Stomach (tissue), 9 donors: Measurements from ENCODE around the gene ATP9A. TPM values are rescaled to one million over a fixed set of nuclear protein-coding genes. Genes with fewer than 3 reads are reported as not detected.

Experiments
- DNase-seq, 2 donors: peaks; one replicate each; pipeline versions ENCODE4 v3.0.0 to v3.0.0-alpha.2; 2013 to 2019
- H3K27ac ChIP-seq, 5 donors: fragments of 200-600 bp in 4 of 5; sonication (generic) in 4 of 5; one replicate each; pipeline ENCODE4 v1.5.1; 2013 to 2019; ENCODE audit warnings: mild to moderate bottlenecking in 1 of 5, moderate library complexity in 1 of 5
- H3K27me3 ChIP-seq, 3 donors: fragments of 200-600 bp; sonication (generic); one replicate each; pipeline ENCODE4 v1.5.1; 2017 to 2019; ENCODE audit warnings: mixed run types in 1 of 3
- H3K36me3 ChIP-seq, 4 donors: fragments of 200-600 bp; sonication (generic); 1 replicate in 3 of 4; 2 replicates in 1 of 4; pipeline ENCODE4 v1.5.1; 2016 to 2019
- H3K4me1 ChIP-seq, 4 donors: fragments of 200-600 bp; sonication (generic); one replicate each; pipeline ENCODE4 v1.5.1; 2016 to 2019
- H3K4me3 ChIP-seq, 4 donors: fragments of 200-600 bp; sonication (generic) in 3 of 4; one replicate each; pipeline ENCODE4 v1.5.1; 2016 to 2019; ENCODE audit warnings: mild to moderate bottlenecking in 1 of 4
- H3K9me3 ChIP-seq, 4 donors: fragments of 200-600 bp; sonication (generic); one replicate each; pipeline ENCODE4 v1.5.1; 2016 to 2019
- CTCF ChIP-seq, 7 experiments: fragments of 450-650 bp in 4 of 7; fragments of 200-600 bp in 3 of 7; sonication (generic) in 3 of 7; IDR thresholded peaks; one replicate each; pipeline ENCODE4 v1.5.1; 2016 to 2019; ENCODE audit warnings: antibody characterized with exemption in 7 of 7, control low read depth in 2 of 7, mild to moderate bottlenecking in 1 of 7
- EP300 ChIP-seq: sonication (generic); formaldehyde crosslinking; IDR thresholded peaks from one replicate; pipeline ENCODE4 v1.6.1; 2017; ENCODE audit warnings: antibody characterized with exemption
- POLR2A ChIP-seq, 4 donors: fragments of 450-650 bp; IDR thresholded peaks; one replicate each; pipeline ENCODE4 v1.6.1; 2016; ENCODE audit warnings: antibody characterized with exemption in 4 of 4, control low read depth in 2 of 4, mild to moderate bottlenecking in 1 of 4, moderate library complexity in 1 of 4
- POLR2AphosphoS5 ChIP-seq, 3 donors: sonication (generic); formaldehyde crosslinking; IDR thresholded peaks; one replicate each; pipeline ENCODE4 v1.6.1; 2016; ENCODE audit warnings: antibody characterized with exemption in 3 of 3
- WGBS, 5 donors: extraction: QIAGEN DNeasy Blood & Tissue Kit in 3 of 5; methylation state at CpG; one replicate each; pipeline versions ENCODE4 v1.1.5 to v1.1.7; 2013 to 2018; 5-methylcytosine and 5-hydroxymethylcytosine counted together
- intact Hi-C: fragments of 100-400 bp; cut with DNase I; formaldehyde crosslinking; loops from one replicate; pipeline ENCODE4 v1.15.1; 2023; ENCODE audit warnings: low total_unique reads
- polyA plus RNA-seq, 3 donors: library from polyadenylated mRNA; stranded (reverse); fragments of 200-250 nt; gene quantifications; one replicate each; pipeline ENCODE4 v1.2.3, GENCODE V29; 2013
- total RNA-seq, 5 donors: library from RNA; depleted of rRNA; stranded (reverse); fragments of >200 nt; gene quantifications; one replicate each; pipeline versions ENCODE4 v1.1.0 to v1.2.3, GENCODE V29; 2014 to 2016
- donor health status: healthy with polysubstance abuse.
- donor health status: Bipolar disorder and iron deficiency.
- donor health status: healthy.

ATP9A gene
- total and polyA plus RNA-seq, 8 donors: 3.2 to 58.9 (median 12.7) TPM

DNA sequence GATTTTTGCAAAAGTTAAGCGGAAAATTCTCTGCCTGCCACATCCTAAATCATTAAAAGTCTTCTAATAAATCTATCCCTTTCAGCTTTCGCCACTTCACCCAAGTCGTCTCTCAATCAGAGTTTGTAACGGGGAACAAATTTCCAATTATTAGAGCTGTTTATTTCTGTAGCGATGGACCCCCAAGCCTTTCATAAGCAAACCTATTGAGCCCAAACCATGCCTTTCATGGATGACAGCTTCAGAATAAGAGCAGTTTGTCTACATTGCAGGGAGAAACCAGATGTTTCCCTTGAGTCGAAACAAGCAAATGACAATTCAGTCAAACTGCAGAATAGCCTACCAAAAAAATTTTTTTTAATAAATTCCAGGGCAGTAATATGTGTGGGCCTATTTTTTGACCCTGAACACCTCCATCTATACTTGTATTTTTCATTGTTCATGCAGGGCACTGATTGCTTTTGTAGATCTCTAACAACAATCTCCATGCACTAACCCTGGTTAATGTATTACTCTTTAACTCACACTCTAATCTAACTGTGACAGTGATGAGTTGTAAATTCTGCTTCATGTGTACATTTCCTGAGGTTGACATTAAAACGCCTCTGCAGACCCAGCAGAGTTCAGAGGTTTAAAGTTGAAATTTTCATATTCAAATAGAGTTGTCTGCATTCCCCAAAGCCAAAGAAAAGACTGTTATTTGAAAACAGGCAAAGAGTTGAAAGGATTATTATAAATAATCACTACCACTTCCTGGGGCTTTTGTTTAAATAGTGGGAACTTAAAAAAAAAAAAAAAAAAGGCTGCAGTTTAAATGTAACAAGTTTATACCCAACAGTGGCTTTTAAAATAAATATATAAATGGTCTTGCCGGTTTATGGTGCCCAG, 64.5 kb downstream of the ATP9A start:
- TF ChIP-seq POLR2A (IDR thresholded peaks at IDR 0.05): no peak
- no peak for TF ChIP-seq POLR2AphosphoS5 (IDR thresholded peaks at IDR 0.05)
- no peak for TF ChIP-seq CTCF (IDR thresholded peaks at IDR 0.05)
- no peak for TF ChIP-seq EP300
- H3K9me3 ChIP-seq: no peaks in the 10 kb centered on the region
- intact Hi-C loops: no loop called here
- peaks cover 0 to 3% (median 0%) of the 10 kb centered on the region in 4 donors for H3K36me3 ChIP-seq
- DNase-seq: peak in 1 of 2 donors; percentile 56
- H3K27me3 ChIP-seq: no peaks in the 10 kb centered on the region
- WGBS, 5 donors: 48 to 60% (median 53%) methylated on average over 8 of the region's 8 CpGs
- H3K4me1 ChIP-seq: peaks cover 13 to 38% (median 37%) of the 10 kb centered on the region in 4 donors
- no peak overlapping the region for H3K27ac ChIP-seq
- no peak overlapping the region for H3K4me3 ChIP-seq

DNA sequence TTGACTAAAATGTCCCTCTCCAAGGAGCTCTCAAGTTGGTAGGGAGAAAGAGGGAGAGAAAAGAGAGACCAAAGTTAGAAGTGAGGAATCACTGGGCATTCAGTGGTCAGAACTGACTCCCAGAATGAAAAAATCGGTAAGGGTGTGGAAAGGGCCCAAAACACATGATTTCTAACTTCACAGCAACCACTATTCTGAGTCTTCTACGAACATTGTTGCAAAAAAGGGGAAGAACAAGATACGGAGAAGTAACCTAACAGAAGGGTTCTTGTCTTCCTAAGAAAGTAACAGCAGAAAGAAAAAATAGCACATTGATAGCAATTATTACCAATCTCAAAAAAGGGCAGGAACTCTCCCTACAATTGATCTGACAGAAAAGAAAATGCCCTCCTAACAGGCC, 65.6 kb downstream of the ATP9A start:
- Histone ChIP-seq H3K27me3 (no peaks in the 10 kb centered on the region), H3K9me3 (no peaks in the 10 kb centered on the region), H3K27ac (peak overlapping the region in 2 of 5 donors; percentile 6 to 46), H3K4me3 (no peak overlapping the region), H3K36me3 (no peaks in the 10 kb centered on the region), H3K4me1 (peaks cover 13 to 45% (median 40%) of the 10 kb centered on the region in 4 donors)
- intact Hi-C loops: no loop called here
- 25 to 53% (median 35%) methylated on average over 3 of the region's 3 CpGs for WGBS, 5 donors
- no peak for TF ChIP-seq POLR2A (IDR thresholded peaks at IDR 0.05)
- no peak for TF ChIP-seq CTCF (IDR thresholded peaks at IDR 0.05)
- TF ChIP-seq EP300: no peak
- TF ChIP-seq POLR2AphosphoS5 (IDR thresholded peaks at IDR 0.05): no peak
- no peak for DNase-seq

DNA sequence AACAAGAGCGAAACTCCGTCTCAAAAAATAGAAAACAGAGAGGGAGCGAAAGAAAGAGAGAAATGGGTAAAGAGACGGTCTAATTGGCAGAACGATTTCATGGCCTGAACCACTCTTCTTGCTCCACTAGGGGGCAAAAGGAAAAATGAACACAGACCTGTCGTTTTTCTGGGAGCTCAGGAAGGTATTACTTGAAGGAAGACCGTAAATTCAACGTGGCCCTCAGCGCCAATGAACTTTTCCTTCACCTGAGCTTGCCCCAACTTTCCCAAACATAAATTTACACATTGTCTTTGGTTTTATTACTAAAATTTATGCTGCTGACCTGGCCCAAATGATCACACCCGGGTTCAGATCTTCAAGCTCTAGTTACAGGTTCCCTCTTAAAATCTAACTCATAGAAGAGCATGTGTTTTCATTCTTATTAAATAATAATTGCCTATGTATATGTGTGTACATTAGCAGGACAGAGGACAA, 67.3 kb downstream of the ATP9A start:
- peak in 1 of 2 donors; percentile 75 for DNase-seq
- Histone ChIP-seq H3K4me3 (no peak overlapping the region), H3K4me1 (peaks cover 21 to 62% (median 53%) of the 10 kb centered on the region in 4 donors), H3K27ac (no peak overlapping the region), H3K9me3 (no peaks in the 10 kb centered on the region), H3K27me3 (no peaks in the 10 kb centered on the region), H3K36me3 (no peaks in the 10 kb centered on the region)
- WGBS, 5 donors: 36 to 58% (median 50%) methylated on average over 10 of the region's 10 CpGs
- intact Hi-C loops: no loop called here
- TF ChIP-seq CTCF (IDR thresholded peaks at IDR 0.05): peak in 5 of 7 experiments; percentile 66 to 80 (median 68)
- no peak for TF ChIP-seq POLR2AphosphoS5 (IDR thresholded peaks at IDR 0.05)

- 88 to 92% (median 91%) methylated on average over 9 of the region's 9 CpGs for WGBS, 5 donors
- Histone ChIP-seq H3K27me3 (no peaks in the 10 kb centered on the region), H3K27ac (no peak overlapping the region), H3K4me3 (no peak overlapping the region), H3K36me3 (peaks cover 5 to 15% (median 11%) of the 10 kb centered on the region in 4 donors), H3K9me3 (no peaks in the 10 kb centered on the region), H3K4me1 (peaks cover 21 to 56% (median 45%) of the 10 kb centered on the region in 4 donors)
- TF ChIP-seq POLR2AphosphoS5 (IDR thresholded peaks at IDR 0.05): no peak
- no peak for TF ChIP-seq POLR2A (IDR thresholded peaks at IDR 0.05)
- TF ChIP-seq EP300: no peak
- no peak for TF ChIP-seq CTCF (IDR thresholded peaks at IDR 0.05)
- no peak for DNase-seq
- intact Hi-C loops: no loop called here
Observed at GRCh38 chr20:51698252-51698651, 69.9 kb downstream of the ATP9A start.
